ENCODE results near the gene STOML1.

STOML1 gene

DNA sequence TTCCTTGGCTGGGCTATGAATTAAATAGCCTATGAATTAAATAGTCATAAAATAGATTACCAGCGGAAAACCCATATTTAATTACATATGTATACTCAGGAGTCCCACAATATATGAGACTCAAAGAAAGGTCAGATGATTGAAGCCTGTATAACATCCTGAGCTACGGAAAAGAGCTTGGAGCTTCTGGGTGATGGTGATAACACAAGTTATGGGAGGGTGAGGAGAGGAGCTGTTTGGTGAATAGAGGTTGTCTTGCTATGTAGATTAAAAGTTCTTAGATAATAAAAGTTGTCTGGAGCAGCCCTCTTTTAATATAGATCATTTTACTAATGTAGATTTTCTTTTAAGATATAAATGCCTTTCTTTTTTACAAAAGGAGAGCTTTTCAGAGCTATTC is 4.2 kb upstream of the STOML1 start:
- TF ChIP-seq, protein P1, sequence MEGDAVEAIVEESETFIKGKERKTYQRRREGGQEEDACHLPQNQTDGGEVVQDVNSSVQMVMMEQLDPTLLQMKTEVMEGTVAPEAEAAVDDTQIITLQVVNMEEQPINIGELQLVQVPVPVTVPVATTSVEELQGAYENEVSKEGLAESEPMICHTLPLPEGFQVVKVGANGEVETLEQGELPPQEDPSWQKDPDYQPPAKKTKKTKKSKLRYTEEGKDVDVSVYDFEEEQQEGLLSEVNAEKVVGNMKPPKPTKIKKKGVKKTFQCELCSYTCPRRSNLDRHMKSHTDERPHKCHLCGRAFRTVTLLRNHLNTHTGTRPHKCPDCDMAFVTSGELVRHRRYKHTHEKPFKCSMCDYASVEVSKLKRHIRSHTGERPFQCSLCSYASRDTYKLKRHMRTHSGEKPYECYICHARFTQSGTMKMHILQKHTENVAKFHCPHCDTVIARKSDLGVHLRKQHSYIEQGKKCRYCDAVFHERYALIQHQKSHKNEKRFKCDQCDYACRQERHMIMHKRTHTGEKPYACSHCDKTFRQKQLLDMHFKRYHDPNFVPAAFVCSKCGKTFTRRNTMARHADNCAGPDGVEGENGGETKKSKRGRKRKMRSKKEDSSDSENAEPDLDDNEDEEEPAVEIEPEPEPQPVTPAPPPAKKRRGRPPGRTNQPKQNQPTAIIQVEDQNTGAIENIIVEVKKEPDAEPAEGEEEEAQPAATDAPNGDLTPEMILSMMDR (IDR thresholded peaks at IDR 0.05), result no peak
- Mint-ChIP-seq H3K27ac (no peak overlapping the region), H3K27me3 (ENCODE audit: low read depth, poor library complexity) (peaks cover 5% of the 10 kb centered on the region), H3K9me3 (no peaks in the 10 kb centered on the region), H3K36me3 (ENCODE audit: low read depth) (peaks cover 16% of the 10 kb centered on the region), H3K4me3 (peak overlapping the region; percentile 97), H3K4me1 (peaks cover 54% of the 10 kb centered on the region)
- no peak for DNase-seq

GRCh38 chr15:73994912-73995622 is 3.0 kb upstream of the STOML1 start:
- peak overlapping the region; percentile 93 for H3K27ac Mint-ChIP-seq
- TF ChIP-seq, protein P1 (IDR thresholded peaks at IDR 0.05), result no peak
- H3K9me3 Mint-ChIP-seq, result no peaks in the 10 kb centered on the region
- peaks cover 57% of the 10 kb centered on the region for H3K4me1 Mint-ChIP-seq
- DNase-seq, result no peak
- H3K27me3 Mint-ChIP-seq (ENCODE audit: low read depth, poor library complexity), result peaks cover 12% of the 10 kb centered on the region
- peaks cover 7% of the 10 kb centered on the region for H3K36me3 Mint-ChIP-seq (ENCODE audit: low read depth)
- peak overlapping the region; percentile 97 for H3K4me3 Mint-ChIP-seq

DNA sequence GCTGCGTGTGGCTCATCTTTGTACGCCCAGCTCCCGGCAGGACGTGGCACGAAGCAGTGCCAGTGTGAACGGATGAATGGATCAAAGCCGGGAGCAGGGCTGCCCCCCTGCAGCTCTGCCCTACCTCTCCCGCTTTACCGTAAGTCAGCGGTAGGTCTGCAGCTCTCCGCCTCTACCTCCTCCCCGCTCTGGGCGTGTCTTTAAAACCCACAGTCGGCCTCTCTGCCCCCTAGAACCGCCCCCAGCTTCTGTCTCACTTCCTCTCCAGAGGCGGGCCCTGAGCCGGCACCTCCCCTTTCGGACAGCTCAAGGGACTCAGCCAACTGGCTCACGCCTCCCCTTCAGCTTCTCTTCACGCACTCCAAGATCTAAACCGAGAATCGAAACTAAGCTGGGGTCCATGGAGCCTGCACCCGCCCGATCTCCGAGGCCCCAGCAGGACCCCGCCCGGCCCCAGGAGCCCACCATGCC is 2.4 kb upstream of the STOML1 start, which contains the start of gene PML:
Gene PML (plus strand): TSS at position 304 of the 471 bp plus-strand sequence. CDS start 97 bp downstream, at position 401.
- peak; percentile 93 for DNase-seq
- Mint-ChIP-seq H3K27ac (peak within 1 kb of the TSS; percentile 93), H3K27me3 (ENCODE audit: low read depth, poor library complexity) (peaks cover 13% of the 10 kb centered on the region), H3K4me1 (peaks cover 57% of the 10 kb centered on the region), H3K4me3 (peak within 1 kb of the TSS; percentile 97), H3K9me3 (no peaks in the 10 kb centered on the region), H3K36me3 (ENCODE audit: low read depth) (peaks cover 7% of the 10 kb centered on the region)
- TF ChIP-seq, protein P1 (IDR thresholded peaks at IDR 0.05), result no peak

DNA sequence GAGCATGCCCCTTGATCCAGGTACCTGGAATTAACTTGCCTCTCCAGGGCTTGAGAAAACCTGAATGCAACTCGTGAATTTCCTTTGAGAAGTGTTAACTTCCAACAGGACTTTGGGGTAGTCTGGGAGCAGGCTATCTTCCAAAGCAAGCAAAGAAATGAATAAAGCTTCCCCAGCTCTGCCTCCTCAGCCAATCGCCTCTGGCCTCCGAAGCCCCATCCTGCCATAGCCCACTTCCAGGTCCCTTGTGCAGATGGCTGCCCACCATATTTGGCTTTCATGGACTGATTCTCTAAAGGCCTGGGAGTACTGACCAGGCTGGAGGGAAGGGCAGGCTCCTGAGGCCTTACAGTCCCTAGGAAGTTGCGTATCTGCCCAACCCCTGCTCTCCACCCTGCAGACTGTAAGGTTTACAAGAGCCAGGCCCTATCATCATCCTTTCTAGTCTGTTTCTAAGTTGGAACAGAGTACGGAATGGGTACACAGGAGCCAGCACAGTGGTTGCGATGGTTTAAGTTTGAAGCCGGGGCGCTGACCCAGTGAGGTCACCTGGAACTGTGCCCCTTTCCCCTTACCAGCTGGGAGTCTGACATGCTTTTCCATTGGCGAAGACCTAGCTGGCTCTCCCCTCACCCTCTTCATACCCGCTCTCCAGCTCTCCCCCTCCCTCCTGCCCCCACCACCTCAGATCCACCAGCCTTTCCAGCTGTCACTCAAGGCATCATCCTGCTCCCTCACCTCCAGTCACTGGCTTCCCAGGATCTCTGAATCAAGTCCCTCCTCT is 1.3 kb upstream of the STOML1 start:
- no peak for DNase-seq
- TF ChIP-seq, protein P1 (IDR thresholded peaks at IDR 0.05), result no peak
- H3K4me1 Mint-ChIP-seq, result peaks cover 53% of the 10 kb centered on the region
- no peak overlapping the region for H3K27ac Mint-ChIP-seq
- H3K36me3 Mint-ChIP-seq (ENCODE audit: low read depth), result no peaks in the 10 kb centered on the region
- H3K4me3 Mint-ChIP-seq, result peak overlapping the region; percentile 97
- peaks cover 18% of the 10 kb centered on the region for H3K27me3 Mint-ChIP-seq (ENCODE audit: low read depth, poor library complexity)
- no peaks in the 10 kb centered on the region for H3K9me3 Mint-ChIP-seq

DNA sequence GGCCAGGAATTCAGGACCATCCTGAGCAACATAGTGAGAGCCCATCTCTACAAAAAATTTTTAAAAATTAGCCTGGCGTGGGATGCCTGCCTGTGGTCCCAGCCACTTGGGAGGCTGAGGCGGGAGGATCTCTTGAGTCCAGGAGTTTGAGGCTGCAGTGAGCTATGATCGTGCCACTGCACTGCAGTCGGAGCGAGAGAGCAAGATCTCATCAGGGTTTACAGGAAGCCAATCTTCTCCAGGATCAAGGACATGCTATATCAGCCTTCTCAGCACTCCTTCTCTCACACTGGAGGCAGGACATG is 451 bp upstream of the STOML1 start:
- H3K4me1 Mint-ChIP-seq, result peaks cover 53% of the 10 kb centered on the region
- H3K36me3 Mint-ChIP-seq (ENCODE audit: low read depth), result no peaks in the 10 kb centered on the region
- H3K27me3 Mint-ChIP-seq (ENCODE audit: low read depth, poor library complexity), result peaks cover 18% of the 10 kb centered on the region
- no peaks in the 10 kb centered on the region for H3K9me3 Mint-ChIP-seq
- H3K4me3 Mint-ChIP-seq, result peak overlapping the region; percentile 69
- DNase-seq, result no peak
- TF ChIP-seq, protein P1 (IDR thresholded peaks at IDR 0.05), result peak; percentile 1
- H3K27ac Mint-ChIP-seq, result no peak overlapping the region

All from nephron progenitor cell (in vitro differentiated cells).